H9 (cell line): ENCODE results near the gene KCNMA1. TPM values are rescaled to one million over a fixed set of nuclear protein-coding genes. Genes with fewer than 3 reads are reported as not detected.

Experiments used
- DNase-seq: peaks from one replicate; pipeline ENCODE4 v3.0.0-alpha.2; 2017
- H2AFZ ChIP-seq: one replicate; pipeline ENCODE4 v1.6.1; 2013; ENCODE audit warnings: mild to moderate bottlenecking, low read length, control low read depth, moderate library complexity
- H2AK5ac ChIP-seq: 2 replicates; pipeline ENCODE4 v1.6.1; 2013; ENCODE audit warnings: low read length, control low read depth, mixed read lengths; ENCODE audit not compliant: insufficient read length
- H2BK120ac ChIP-seq: one replicate; pipeline ENCODE4 v1.6.1; 2013; ENCODE audit warnings: low read depth, mild to moderate bottlenecking, low read length, control low read depth, inconsistent platforms; ENCODE audit not compliant: poor library complexity, severe bottlenecking
- H2BK12ac ChIP-seq: 2 replicates; pipeline ENCODE4 v1.6.1; 2013; ENCODE audit warnings: low read length, control low read depth, mixed read lengths, low read depth; ENCODE audit not compliant: insufficient read length
- H2BK15ac ChIP-seq: 2 replicates; pipeline ENCODE4 v1.6.1; 2013; ENCODE audit warnings: low read depth, low read length, control low read depth
- H2BK20ac ChIP-seq: one replicate; pipeline ENCODE4 v1.6.1; 2013; ENCODE audit warnings: low read depth, mild to moderate bottlenecking, low read length, control low read depth, inconsistent platforms; ENCODE audit not compliant: poor library complexity, severe bottlenecking
- H2BK5ac ChIP-seq: 2 replicates; pipeline ENCODE4 v1.6.1; 2013; ENCODE audit warnings: low read length, control low read depth, mixed read lengths; ENCODE audit not compliant: insufficient read length
- H3K14ac ChIP-seq: 2 replicates; pipeline ENCODE4 v1.6.1; 2013; ENCODE audit warnings: low read length, control low read depth; ENCODE audit not compliant: insufficient read depth
- H3K18ac ChIP-seq: 2 replicates; pipeline ENCODE4 v1.6.1; 2013; ENCODE audit warnings: low read depth, mild to moderate bottlenecking, mixed read lengths, low read length, control low read depth; ENCODE audit not compliant: insufficient read length
- H3K23ac ChIP-seq: 2 replicates; pipeline ENCODE4 v1.6.1; 2013; ENCODE audit warnings: low read length, control low read depth, mixed read lengths, low read depth; ENCODE audit not compliant: insufficient read length
- H3K23me2 ChIP-seq: 2 replicates; pipeline ENCODE4 v1.6.1; 2013; ENCODE audit warnings: low read depth, mild to moderate bottlenecking, mixed read lengths, low read length, control low read depth; ENCODE audit not compliant: insufficient read length, poor library complexity, severe bottlenecking
- H3K27ac ChIP-seq: 2 replicates; pipeline ENCODE4 v1.5.1; 2013; ENCODE audit warnings: low read length, control low read depth, mixed read lengths, low read depth; ENCODE audit not compliant: insufficient read length
- H3K27me3 ChIP-seq: 2 replicates; pipeline ENCODE4 v1.6.1; 2013; ENCODE audit warnings: low read length, control low read depth, inconsistent platforms; ENCODE audit not compliant: insufficient read depth
- H3K4ac ChIP-seq: 2 replicates; pipeline ENCODE4 v1.6.1; 2013; ENCODE audit warnings: low read depth, mild to moderate bottlenecking, control low read depth, inconsistent platforms, low read length, moderate library complexity
- H3K4me1 ChIP-seq: 2 replicates; pipeline ENCODE4 v1.6.1; 2013; ENCODE audit warnings: low read length, control low read depth, inconsistent platforms; ENCODE audit not compliant: insufficient read depth
- H3K4me2 ChIP-seq: 2 replicates; pipeline ENCODE4 v1.6.1; 2013; ENCODE audit warnings: low read length, control low read depth, mixed read lengths; ENCODE audit not compliant: insufficient read length, insufficient read depth
- H3K56ac ChIP-seq: 2 replicates; pipeline ENCODE4 v1.6.1; 2013; ENCODE audit warnings: low read depth, mild to moderate bottlenecking, mixed read lengths, low read length, control low read depth; ENCODE audit not compliant: insufficient read length
- H3K79me1 ChIP-seq: 2 replicates; pipeline ENCODE4 v1.6.1; 2013; ENCODE audit warnings: low read depth, mild to moderate bottlenecking, moderate library complexity, low read length, control low read depth, inconsistent platforms; ENCODE audit not compliant: insufficient read depth, poor library complexity, severe bottlenecking
- H3K79me2 ChIP-seq: 2 replicates; pipeline ENCODE4 v1.6.1; 2013; ENCODE audit warnings: low read length, control low read depth, inconsistent platforms; ENCODE audit not compliant: insufficient read depth
- H3K9ac ChIP-seq: 2 replicates; pipeline ENCODE4 v1.6.1; 2013; ENCODE audit warnings: low read length, control low read depth, mixed read lengths; ENCODE audit not compliant: insufficient read length; ENCODE audit errors: extremely low read depth
- H3K9me3 ChIP-seq: one replicate; pipeline ENCODE4 v1.6.1; 2013; ENCODE audit warnings: low read depth, low read length, inconsistent platforms; ENCODE audit not compliant: control insufficient read depth
- H3T11ph ChIP-seq: one replicate; pipeline ENCODE4 v1.6.1; 2013; ENCODE audit warnings: mild to moderate bottlenecking, low read length, control low read depth, inconsistent platforms
- H4K20me1 ChIP-seq: one replicate; pipeline ENCODE4 v1.6.1; 2013; ENCODE audit not compliant: control insufficient read depth, insufficient read length, insufficient read depth
- H4K5ac ChIP-seq: 2 replicates; pipeline ENCODE4 v1.6.1; 2013; ENCODE audit warnings: low read depth, mild to moderate bottlenecking, mixed read lengths, low read length, control low read depth; ENCODE audit not compliant: insufficient read length
- H4K8ac ChIP-seq: replicated peaks from 2 replicates; pipeline ENCODE4 v1.6.1; 2013; ENCODE audit warnings: low read length, control low read depth, mixed read lengths, low read depth; ENCODE audit not compliant: insufficient read length
- H4K91ac ChIP-seq: 2 replicates; pipeline ENCODE4 v1.6.1; 2013; ENCODE audit warnings: low read depth, mild to moderate bottlenecking, moderate library complexity, mixed read lengths, low read length, control low read depth; ENCODE audit not compliant: insufficient read length
- H3K27ac Mint-ChIP-seq, 3 experiments: 2 replicates in 2 of 3; 3 replicates in 1 of 3; pipeline ENCODE4 v1.8.0; 2020 to 2021; ENCODE audit warnings: mixed read lengths in 3 of 3, mild to moderate bottlenecking in 1 of 3, moderate library complexity in 1 of 3
- H3K27me3 Mint-ChIP-seq: 2 replicates; pipeline ENCODE4 v1.8.0; 2021; ENCODE audit warnings: low read depth, mild to moderate bottlenecking, moderate library complexity, mixed read lengths
- H3K36me3 Mint-ChIP-seq, 3 experiments: 2 replicates in 2 of 3; 3 replicates in 1 of 3; pipeline ENCODE4 v1.8.0; 2020 to 2021; ENCODE audit warnings: low read depth in 3 of 3, mixed read lengths in 3 of 3; ENCODE audit not compliant: insufficient read depth in 1 of 3
- H3K4me1 Mint-ChIP-seq, 2 experiments: 2 replicates each; pipeline ENCODE4 v1.8.0; 2020; ENCODE audit warnings: mixed read lengths in 2 of 2
- H3K4me3 Mint-ChIP-seq, 2 experiments: 2 replicates in 1 of 2; 3 replicates in 1 of 2; pipeline ENCODE4 v1.8.0; 2020 to 2021; ENCODE audit warnings: mild to moderate bottlenecking in 2 of 2, mixed read lengths in 2 of 2, moderate library complexity in 1 of 2
- H3K9me3 Mint-ChIP-seq, 2 experiments: 2 replicates in 1 of 2; 3 replicates in 1 of 2; pipeline ENCODE4 v1.8.0; 2020; ENCODE audit warnings: mild to moderate bottlenecking in 2 of 2, mixed read lengths in 2 of 2, moderate library complexity in 1 of 2
- CTCF ChIP-seq: fragments of 200-600 bp; sonication (generic); conservative IDR thresholded peaks from 3 replicates; pipeline ENCODE4 v1.8.0; 2021; ENCODE audit warnings: antibody characterized with exemption, mild to moderate bottlenecking
- WGBS: extraction: QIAGEN DNeasy Blood & Tissue Kit; methylation state at CpG from one replicate; pipeline ENCODE4 v1.1.7; 2013; ENCODE audit warnings: missing lambda C conversion rate, low lambda C conversion rate, mixed read lengths; ENCODE audit not compliant: insufficient read length; ENCODE audit errors: extremely low coverage; 5-methylcytosine and 5-hydroxymethylcytosine counted together
- total RNA-seq: library from RNA; stranded (reverse); gene quantifications from 2 replicates; pipeline ENCODE4 v1.2.1, GENCODE V29; 2021

The KCNMA1 gene
- total RNA-seq, 1 experiment from 2014 or later = 2.0 TPM

GRCh38 chr10:77068272-77068671 lies 569.3 kb downstream of the KCNMA1 start:
- no peaks in the 10 kb centered on the region for H3K9me3 Mint-ChIP-seq
- H3K56ac ChIP-seq = no peak overlapping the region
- no peaks in the 10 kb centered on the region for H3K27me3 ChIP-seq
- TF ChIP-seq CTCF = no peak
- H2BK15ac ChIP-seq = no peak overlapping the region
- no CpG with 5 or more reads among the region's 4 CpGs for WGBS
- H3K9ac ChIP-seq = no peak overlapping the region
- H4K91ac ChIP-seq = no peak overlapping the region
- H2AFZ ChIP-seq = no peak overlapping the region
- no peak overlapping the region for H4K5ac ChIP-seq
- H2BK5ac ChIP-seq = no peak overlapping the region
- H3K14ac ChIP-seq = no peak overlapping the region
- H3K18ac ChIP-seq = no peak overlapping the region
- 0 out of 2 replicates have a peak, but pooled peaks cover 3% of the 10 kb centered on the region for H3K4me1 ChIP-seq
- no peak overlapping the region for H3K4me2 ChIP-seq
- H3K36me3 Mint-ChIP-seq = no peaks in the 10 kb centered on the region
- no peaks in the 10 kb centered on the region for H3K23me2 ChIP-seq
- no peaks in the 10 kb centered on the region for H3K79me2 ChIP-seq
- H3K9me3 ChIP-seq = no peaks in the 10 kb centered on the region
- H2BK12ac ChIP-seq = no peak overlapping the region
- H2BK20ac ChIP-seq = no peak overlapping the region
- H2BK120ac ChIP-seq = no peak overlapping the region
- H3K4me3 Mint-ChIP-seq = no peak overlapping the region
- no peak for DNase-seq
- H3K4me1 Mint-ChIP-seq = peaks cover 5 to 7% of the 10 kb centered on the region in 2 experiments
- H3K27me3 Mint-ChIP-seq = no peaks in the 10 kb centered on the region
- H3K4ac ChIP-seq = no peak overlapping the region
- H3K27ac Mint-ChIP-seq = no peak overlapping the region
- no peak overlapping the region for H3K27ac ChIP-seq
- H3K23ac ChIP-seq = no peak overlapping the region
- no peaks in the 10 kb centered on the region for H3K79me1 ChIP-seq
- H4K8ac ChIP-seq = no peak overlapping the region
- no peak overlapping the region for H2AK5ac ChIP-seq
- H4K20me1 ChIP-seq = no peaks in the 10 kb centered on the region
- H3T11ph ChIP-seq = no peak overlapping the region
